Caki2 (cell line): ENCODE results near the gene SCGB1C2. TPM values are rescaled to one million over a fixed set of nuclear protein-coding genes. Genes with fewer than 3 reads are reported as not detected.

ENCODE experiments used
- DNase-seq: peaks from one replicate; pipeline ENCODE4 v3.0.0-alpha.2; 2015; ENCODE audit warnings: low read depth
- in situ Hi-C: cut with HindIII; loops from 2 replicates; pipeline ENCODE4 v1.10.0; 2016; ENCODE audit warnings: low sequenced_read_pairs, low pct_unique_long_range_greater_than_20kb, mixed read lengths
- total RNA-seq: library from RNA; depleted of rRNA; stranded (reverse); fragments of >200 nt; shearing (Covaris generic); gene quantifications from 2 replicates; pipeline ENCODE4 v1.2.3, GENCODE V29; 2014; ENCODE audit warnings: low replicate concordance

The SCGB1C2 gene
- total RNA-seq, 1 experiment from 2014 or later = not detected

DNA sequence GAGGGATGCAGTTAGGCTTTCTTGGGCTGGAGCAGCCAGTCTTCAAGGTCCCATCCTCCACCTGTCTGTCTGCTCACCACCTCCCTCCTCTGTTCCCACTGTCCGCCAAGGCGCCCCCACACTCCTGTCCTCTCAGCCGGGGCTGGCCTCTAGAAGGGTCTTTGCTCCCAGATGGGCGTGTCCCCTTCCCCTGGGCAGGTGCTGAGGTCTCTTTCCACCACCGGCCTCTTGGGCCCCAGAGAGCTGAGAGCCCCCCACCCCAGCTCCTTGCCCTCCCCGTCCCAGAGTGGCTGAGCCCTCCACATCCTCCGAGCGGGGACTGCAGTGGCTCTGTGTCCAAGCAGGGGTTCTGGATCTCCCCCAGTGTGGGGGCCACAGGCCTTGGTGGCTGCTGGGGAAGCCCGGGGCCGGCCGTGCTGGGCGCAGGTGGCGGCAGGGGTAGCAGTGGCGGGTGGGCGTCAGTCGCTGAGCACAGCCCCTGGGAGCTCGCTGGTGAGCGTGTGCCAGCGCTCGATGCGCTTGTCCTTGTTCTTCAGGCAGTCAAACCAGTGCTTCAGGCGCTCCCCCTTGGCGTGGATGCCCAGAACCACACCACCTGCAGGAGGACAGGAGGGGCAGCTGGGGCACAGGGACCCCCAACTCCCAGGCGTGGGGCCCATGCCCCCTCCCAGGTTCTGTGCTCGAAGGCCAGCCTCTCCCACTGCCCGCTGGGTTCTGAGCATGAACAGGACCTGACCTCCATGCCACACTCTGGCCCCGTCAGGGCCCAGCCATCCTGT, 9.8 kb downstream of the SCGB1C2 start:
- in situ Hi-C loops = no loop called here
- DNase-seq = no peak

DNA sequence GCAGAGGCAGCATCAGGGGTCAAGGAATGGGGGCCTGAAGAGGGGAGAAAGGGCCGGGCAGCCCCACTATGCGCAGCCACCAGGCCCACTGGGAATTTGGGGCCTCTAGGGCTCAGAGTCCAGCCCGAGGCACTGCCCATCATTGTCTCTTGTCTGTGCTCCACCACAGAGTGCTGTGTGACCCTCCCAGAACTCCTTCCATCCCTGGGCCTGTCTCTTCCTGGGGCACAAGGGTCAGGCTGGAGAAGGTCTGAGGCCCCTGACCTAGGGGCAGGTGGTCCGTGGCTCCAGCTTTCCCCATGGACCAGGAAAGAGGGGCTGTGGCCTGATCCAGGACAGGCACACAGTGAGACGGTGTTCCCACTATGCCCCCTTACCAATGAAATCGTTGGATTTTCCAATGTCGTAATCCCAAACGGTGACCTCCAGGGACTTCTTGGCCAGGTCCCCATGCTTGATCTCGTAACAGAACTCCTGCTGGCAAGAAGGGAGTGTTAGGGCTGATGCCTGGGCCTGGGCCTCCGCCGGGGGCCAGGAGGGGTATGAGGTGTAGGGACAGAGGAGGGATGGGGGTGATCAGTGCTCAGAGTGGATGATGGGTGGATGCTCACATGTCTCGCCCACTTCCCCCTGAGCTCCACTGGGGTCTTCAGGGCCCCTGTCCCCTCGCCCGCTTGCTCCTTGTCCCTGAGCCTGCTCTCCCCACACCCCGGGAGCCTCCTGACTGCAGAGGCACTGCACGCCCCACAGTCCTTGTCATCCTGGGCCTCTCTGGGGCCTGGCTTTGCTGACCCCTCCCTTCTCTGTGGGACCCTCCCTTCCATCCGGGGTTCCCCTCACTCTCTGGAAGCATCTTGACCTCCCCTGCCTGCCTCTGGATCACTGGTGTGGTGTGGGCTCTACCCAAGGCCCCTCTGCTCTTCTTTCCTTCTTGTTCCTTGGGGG, 10.7 kb downstream of the SCGB1C2 start:
- in situ Hi-C loops = no loop called here

DNA sequence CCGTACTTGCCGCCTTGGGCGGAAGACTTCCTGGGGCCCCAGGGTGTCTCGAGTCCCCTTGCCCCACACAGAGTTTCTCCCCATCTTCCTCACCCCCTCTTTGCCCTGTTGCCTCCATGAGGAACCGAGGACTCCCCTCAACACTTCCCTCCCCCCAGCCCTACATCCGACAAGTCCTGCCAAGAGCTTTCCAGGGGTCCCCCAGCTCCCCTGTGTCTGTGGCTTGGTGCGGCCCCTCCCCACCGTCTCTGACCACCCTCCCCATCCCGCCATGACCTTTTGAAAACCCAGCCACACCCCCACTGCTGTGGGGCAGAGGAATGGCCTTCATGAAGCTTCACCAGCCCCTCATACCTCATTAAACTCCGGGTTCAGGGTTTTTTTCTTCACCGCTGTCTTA, 11.4 kb downstream of the SCGB1C2 start:
- in situ Hi-C loops = no loop called here

More for the DNA sequence above, 10.7 kb downstream of the SCGB1C2 start:
- no peak for DNase-seq

DNA sequence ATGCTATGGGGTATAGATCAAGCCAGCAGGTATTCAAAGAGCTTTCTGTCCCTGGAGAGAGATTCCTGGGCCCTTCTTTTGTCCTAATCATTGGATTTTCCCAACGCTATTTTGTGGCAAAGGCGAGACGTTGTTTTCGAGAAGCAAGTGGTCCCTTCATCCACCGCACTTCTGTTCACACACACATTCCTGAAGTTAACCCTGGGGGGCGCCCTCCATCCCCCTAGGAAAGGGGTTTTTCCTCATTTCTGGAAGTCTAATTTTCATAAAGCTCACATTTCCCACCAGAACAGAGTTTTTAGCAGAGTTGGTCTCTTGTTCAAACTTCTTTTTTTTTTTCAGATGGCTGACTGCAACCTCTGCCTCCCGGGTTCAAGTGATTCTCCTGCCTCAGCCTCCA, 11.9 kb downstream of the SCGB1C2 start:
- DNase-seq = no peak
- in situ Hi-C loops = no loop called here

More for the DNA sequence above, 11.4 kb downstream of the SCGB1C2 start:
- DNase-seq = no peak

DNA sequence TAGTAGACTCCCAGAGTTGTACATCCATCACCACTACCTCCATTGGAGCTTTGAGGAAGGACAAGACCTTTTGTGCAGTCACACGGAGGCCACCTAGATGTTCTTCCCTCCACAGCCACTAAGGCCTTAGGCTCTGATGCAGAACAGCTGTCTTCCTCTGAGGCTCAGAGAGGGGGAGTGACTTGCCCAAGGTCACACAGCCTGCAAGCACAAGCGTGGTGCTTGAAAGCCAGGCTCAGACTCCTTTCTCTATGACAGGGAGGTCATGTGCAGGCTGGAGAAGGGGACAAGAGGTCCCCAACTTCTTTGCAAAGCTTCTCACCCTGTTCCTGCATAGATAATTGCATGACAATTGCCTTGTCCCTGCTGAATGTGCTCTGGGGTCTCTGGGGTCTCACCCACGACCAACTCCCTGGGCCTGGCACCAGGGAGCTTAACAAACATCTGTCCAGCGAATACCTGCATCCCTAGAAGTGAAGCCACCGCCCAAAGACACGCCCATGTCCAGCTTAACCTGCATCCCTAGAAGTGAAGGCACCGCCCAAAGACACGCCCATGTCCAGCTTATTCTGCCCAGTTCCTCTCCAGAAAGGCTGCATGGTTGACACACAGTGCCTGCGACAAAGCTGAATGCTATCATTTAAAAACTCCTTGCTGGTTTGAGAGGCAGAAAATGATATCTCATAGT, 12.7 kb downstream of the SCGB1C2 start:
- no peak for DNase-seq
- in situ Hi-C loops = no loop called here

DNA sequence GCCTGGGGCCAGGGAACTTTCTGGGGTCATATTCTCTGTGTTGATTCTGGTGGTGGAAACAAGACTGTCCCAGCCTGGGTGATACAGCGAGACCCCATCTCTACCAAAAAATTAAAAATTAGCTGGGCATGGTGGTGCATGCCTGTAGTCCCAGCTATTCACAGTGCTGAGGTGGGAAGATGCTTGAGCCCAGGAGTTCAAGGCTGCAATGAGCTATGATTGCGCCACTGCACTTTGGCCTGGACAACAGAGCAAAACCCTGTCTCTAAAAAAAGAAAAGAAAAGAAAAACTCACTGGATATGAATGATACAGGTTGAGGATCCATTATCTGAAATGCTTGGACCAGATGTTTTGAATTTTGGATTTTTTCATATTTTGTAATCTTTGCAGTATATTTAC, 13.6 kb downstream of the SCGB1C2 start:
- in situ Hi-C loops = no loop called here
- DNase-seq = no peak

DNA sequence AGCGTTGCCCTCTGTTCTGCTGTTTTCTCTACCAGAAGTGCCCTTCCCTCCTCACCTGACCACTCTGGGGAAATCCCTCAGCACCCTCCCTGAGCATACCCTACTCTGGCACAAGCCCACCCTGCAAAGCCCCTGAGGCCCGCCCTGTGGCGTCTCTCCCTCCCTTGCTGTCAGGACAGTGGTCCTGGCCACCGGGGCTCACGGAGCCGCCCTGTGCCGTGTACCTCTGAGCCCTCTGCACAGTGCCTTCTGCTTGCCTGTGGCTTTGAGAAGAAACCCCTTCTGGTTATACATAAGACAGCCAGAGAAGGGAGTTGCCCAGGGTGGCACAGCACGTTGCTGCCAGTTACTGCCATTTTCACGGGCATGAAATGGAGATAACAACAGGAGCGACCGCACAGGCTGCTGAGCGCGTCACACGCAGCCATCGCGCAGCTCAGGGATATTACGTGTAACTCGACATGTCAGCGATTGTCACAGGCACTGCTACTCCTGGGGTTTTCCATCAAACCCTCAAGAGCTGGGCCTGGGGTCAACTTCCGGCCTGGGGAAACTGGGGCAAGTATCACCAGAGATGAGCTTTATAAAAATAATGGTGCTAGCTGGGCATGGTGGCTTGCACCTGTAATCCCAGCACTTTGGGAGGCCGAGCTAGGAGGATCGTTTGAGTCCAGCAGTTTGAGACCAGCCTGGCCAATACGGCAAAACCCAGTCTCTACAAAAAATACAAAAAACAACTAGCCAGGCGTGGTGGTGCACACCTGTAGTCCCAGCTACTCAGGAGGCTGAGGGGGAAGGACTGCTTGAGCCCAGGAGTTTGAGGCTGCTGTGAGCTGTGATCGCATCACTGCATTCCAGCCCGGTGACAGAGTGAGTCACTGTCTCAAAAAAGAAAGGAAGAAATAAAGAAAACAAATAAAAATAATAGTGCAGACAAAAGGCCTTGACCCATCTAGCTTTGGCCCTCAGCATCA, 14.8 kb downstream of the SCGB1C2 start:
- in situ Hi-C loops = no loop called here

GRCh38 chr17:152860-153420, 15.6 kb downstream of the SCGB1C2 start:
- in situ Hi-C loops = no loop called here

More for the DNA sequence above, 14.8 kb downstream of the SCGB1C2 start:
- DNase-seq = peak; percentile 40

DNA sequence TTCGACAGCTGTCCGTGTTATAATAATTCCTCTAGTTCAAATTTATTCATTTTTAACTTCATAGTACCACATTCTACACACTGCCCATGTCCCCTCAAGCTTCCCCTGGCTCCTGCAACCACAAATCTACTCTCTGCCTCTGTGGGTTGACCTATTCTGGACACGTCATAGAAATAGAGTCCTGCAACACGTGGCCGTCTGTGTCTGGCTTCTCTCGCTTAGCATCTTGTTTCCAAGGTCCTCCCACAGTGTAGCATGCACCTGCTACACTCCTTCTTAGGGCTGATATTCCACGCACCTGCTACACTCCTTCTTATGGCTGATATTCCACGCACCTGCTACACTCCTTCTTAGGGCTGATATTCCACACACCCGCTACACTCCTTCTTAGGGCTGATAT, 16.5 kb downstream of the SCGB1C2 start:
- in situ Hi-C loops = no loop called here
- DNase-seq = no peak

More at GRCh38 chr17:152860-153420, 15.6 kb downstream of the SCGB1C2 start:
- DNase-seq = no peak

DNA sequence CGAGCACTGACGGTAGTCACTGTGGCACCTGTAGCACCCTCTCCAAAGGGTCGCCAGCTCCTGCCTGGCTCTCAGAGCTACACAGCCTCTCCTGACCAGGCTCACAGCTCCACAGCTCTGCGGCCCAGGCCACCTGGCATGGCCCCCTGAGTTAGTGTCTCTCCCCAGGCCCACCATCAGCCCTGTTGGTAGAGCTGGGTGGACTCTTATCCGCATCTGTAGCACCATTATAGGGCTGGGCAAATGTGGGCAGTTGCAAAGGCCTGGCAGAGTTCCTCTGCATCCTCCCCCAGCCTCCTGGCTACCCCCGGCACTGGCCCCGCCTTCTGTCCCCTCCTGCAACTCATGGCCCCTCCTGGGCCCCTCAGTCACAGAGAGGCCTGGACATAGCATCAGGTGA, 18.2 kb downstream of the SCGB1C2 start:
- in situ Hi-C loops = no loop called here
- DNase-seq = no peak

GRCh38 chr17:156094-156621, 18.8 kb downstream of the SCGB1C2 start:
- DNase-seq = no peak
- in situ Hi-C loops = no loop called here

DNA sequence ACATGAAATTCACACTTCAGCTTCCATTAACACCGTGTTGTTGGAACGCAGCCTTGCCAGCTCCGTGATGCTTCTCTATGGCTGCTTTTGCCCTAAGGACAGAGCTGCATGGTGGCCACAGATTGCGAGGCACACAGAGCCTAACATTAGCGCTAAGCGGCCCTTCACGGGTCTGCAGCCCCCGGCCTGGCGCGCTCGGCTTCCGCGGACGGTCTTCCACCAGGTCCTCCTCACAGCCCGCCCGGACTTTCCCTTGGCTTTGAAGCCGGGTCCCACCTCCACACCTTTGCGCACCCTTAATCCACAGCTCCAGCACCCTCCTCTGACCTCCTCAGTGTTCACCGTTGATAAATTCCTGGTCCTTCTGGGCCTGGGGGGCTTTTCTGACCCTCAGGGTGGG, 19.6 kb downstream of the SCGB1C2 start:
- DNase-seq = no peak
- in situ Hi-C loops = no loop called here

GRCh38 chr17:157901-158300, 20.5 kb downstream of the SCGB1C2 start:
- in situ Hi-C loops = no loop called here
- no peak for DNase-seq

- in situ Hi-C loops = no loop called here
Measured at GRCh38 chr17:158379-158778, 21.0 kb downstream of the SCGB1C2 start.

DNA sequence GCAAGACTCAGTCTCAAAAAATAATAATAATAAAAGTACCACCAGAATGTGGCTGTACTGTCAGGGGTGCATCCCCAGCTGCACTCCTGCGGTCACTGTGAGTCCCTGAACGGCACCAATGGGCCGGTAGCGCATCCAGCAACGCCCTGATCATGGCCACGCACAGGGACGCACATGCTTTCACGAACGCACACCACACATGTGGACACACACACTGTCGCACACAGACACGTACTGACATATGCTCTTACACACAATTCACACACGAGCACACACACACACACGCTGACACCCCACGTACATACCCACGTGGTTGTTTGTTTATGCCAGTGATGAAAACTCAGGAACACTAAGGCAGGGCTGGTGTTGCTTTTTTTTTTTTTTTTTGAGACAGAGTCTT, 22.2 kb downstream of the SCGB1C2 start:
- in situ Hi-C loops = no loop called here
- DNase-seq = no peak

More at GRCh38 chr17:158379-158778, 21.0 kb downstream of the SCGB1C2 start:
- DNase-seq = no peak

- in situ Hi-C loops = no loop called here
- DNase-seq = no peak
Measured at GRCh38 chr17:160336-160735, 23.0 kb downstream of the SCGB1C2 start.

DNA sequence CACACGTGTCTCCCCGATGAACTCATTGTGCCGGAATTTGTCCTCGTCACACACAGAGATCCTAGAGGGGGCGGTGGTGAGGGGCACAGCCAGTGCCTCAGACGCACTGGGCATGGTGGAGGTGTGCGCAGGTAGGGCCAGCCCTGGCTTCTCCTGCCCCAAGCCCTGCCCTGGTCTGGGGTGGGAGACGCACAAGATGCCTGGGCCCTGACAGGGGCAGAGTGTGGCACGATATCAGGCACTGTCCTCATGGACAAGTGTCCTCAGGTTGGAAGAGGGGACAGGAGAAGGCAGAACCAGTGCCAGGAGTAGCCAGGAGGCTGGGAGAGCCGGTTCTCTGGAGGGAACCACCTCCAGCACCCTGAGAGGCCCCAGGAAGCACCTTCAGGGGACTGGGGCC, 24.1 kb downstream of the SCGB1C2 start:
- in situ Hi-C loops = no loop called here
- DNase-seq = no peak
